BE2C (cell line): ENCODE data around the gene GALNT3.

Source experiments
- DNase-seq: peaks from one replicate; pipeline ENCODE4 v3.0.0-alpha.2; 2020
- H3K27me3 ChIP-seq: fragments of 250-450 bp; sonication (Bioruptor Pico); 2 replicates; pipeline ENCODE4 v1.5.1; 2020; ENCODE audit warnings: mild to moderate bottlenecking
- H3K36me3 ChIP-seq: fragments of 250-450 bp; sonication (Bioruptor Pico); 2 replicates; pipeline ENCODE4 v1.5.1; 2020; ENCODE audit warnings: mild to moderate bottlenecking
- H3K4me1 ChIP-seq: fragments of 250-450 bp; sonication (Bioruptor Pico); 2 replicates; pipeline ENCODE4 v1.5.1; 2020
- H3K4me3 ChIP-seq: 2 replicates; pipeline ENCODE4 v1.5.1; 2011; ENCODE audit warnings: low read depth, low read length
- H3K9me3 ChIP-seq: fragments of 250-450 bp; sonication (Bioruptor Pico); 2 replicates; pipeline ENCODE4 v1.5.1; 2020
- TF ChIP-seq, protein P1 (sequence below): IDR thresholded peaks from 2 replicates; pipeline ENCODE4 v1.5.1; 2012; ENCODE audit warnings: mild to moderate bottlenecking, low read depth, low read length

Gene GALNT3

DNA sequence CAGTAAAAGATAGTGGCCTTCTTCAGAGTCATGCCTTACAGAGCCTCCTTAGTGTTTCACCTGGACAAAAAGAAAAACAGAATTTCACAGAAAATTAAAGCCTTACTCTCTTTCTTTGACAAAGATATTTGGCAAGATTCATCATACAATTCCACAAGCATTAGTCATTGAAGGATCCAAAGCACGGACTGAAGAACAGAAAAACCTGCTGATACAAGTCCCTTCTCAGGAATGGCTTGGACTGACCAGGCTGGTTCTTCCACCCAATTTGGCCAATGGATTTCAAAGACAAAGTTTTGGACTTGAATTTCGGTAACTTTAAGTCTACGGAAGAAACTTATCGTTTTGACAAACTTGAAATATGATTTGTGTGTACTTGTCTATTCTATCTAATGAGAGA lies 39.1 kb upstream of the GALNT3 start:
- TF ChIP-seq, protein P1, sequence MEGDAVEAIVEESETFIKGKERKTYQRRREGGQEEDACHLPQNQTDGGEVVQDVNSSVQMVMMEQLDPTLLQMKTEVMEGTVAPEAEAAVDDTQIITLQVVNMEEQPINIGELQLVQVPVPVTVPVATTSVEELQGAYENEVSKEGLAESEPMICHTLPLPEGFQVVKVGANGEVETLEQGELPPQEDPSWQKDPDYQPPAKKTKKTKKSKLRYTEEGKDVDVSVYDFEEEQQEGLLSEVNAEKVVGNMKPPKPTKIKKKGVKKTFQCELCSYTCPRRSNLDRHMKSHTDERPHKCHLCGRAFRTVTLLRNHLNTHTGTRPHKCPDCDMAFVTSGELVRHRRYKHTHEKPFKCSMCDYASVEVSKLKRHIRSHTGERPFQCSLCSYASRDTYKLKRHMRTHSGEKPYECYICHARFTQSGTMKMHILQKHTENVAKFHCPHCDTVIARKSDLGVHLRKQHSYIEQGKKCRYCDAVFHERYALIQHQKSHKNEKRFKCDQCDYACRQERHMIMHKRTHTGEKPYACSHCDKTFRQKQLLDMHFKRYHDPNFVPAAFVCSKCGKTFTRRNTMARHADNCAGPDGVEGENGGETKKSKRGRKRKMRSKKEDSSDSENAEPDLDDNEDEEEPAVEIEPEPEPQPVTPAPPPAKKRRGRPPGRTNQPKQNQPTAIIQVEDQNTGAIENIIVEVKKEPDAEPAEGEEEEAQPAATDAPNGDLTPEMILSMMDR: no peak
- no peak for DNase-seq
- H3K27me3 ChIP-seq: no peaks in the 10 kb centered on the region
- H3K36me3 ChIP-seq: no peaks in the 10 kb centered on the region
- H3K4me3 ChIP-seq: no peak overlapping the region
- no peaks in the 10 kb centered on the region for H3K9me3 ChIP-seq
- no peaks in the 10 kb centered on the region for H3K4me1 ChIP-seq

DNA sequence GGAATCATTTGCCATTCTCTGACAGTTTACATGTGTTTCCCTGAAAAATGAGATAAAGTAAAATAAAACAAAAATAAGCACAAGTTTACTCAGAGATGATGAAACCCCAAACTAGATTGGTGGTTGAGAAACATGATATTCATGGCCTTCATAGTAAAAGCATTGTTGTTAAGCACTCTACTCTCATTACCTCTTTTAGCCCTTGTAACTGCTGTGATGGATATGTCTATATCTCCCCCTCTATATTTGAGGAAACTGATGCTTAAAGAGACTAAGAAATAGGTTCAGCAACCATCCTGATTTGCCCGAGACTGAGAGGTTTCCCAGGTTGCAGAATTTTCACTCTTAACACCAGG lies 33.9 kb upstream of the GALNT3 start:
- H3K4me3 ChIP-seq: no peak overlapping the region
- TF ChIP-seq, protein P1: no peak
- DNase-seq: no peak
- H3K36me3 ChIP-seq: no peaks in the 10 kb centered on the region
- H3K4me1 ChIP-seq: no peaks in the 10 kb centered on the region; the same call in 1 of the 2 replicates
- H3K27me3 ChIP-seq: no peaks in the 10 kb centered on the region
- no peaks in the 10 kb centered on the region for H3K9me3 ChIP-seq

DNA sequence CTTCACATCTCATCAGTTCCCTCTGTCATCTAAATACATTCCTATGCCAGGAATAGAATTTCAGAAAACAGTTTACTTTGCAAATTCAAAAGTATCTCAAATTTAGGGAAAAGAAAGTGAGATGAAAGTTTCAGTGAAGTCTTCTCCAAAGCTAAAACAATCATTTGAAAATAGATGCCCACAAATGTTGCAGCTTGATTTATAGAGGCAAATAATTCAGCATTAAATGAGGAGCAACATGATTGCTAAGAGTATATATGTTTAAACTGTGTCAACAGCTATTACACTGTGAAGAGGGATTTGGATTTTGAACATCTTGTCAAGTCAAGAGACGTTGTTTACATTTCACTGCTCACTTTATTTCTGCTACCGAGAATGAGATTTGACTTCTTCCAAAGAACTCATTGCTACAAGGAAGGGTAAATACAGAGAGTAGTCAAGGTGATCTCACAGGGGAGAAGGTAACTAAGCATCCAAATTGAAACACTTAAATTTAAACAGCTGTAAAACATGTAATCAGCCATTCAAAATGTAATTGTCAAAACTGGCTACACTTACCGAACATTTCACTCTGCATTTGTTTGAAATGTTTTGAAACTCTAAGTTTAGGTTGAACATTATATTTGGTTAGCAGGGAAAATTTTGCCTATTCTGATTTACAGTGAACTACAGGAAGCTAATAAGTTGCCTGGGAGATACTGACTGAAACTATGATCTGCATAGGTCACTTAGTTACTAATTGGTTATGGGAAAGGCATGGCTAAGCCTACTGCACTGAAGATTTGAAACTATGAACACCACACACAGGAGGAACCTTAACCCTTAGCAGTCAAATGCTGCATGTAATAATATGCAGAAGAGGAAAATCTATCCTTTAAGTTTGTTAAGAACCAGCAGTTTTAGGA lies 33.2 kb upstream of the GALNT3 start:
- no peaks in the 10 kb centered on the region; the same call in 1 of the 2 replicates for H3K4me1 ChIP-seq
- no peaks in the 10 kb centered on the region for H3K27me3 ChIP-seq
- DNase-seq: no peak
- TF ChIP-seq, protein P1: no peak
- H3K4me3 ChIP-seq: no peak overlapping the region
- H3K9me3 ChIP-seq: no peaks in the 10 kb centered on the region
- H3K36me3 ChIP-seq: no peaks in the 10 kb centered on the region

DNA sequence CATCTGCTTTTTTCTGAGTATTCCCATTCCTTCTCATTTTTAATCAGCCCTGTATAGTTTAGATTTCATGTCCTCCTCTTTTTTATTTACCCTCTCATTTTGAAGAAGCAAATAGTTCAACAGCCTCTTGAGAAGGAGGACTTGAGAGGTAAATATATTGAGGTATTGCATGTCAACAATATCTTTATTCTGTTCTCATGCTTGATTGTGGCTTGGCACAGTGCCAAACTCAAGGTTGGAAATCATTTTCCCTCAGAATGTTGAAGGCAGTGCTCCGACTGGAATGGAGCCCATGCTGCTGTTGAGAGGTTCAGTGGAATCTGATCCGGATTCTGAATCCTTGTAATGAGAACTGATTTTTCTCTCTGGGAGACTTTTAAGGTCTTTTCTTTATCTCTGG lies 31.0 kb upstream of the GALNT3 start:
- Histone ChIP-seq H3K27me3 (no peaks in the 10 kb centered on the region), H3K4me3 (no peak overlapping the region), H3K4me1 (peaks cover 2% of the 10 kb centered on the region; the same call in 1 of the 2 replicates), H3K36me3 (no peaks in the 10 kb centered on the region), H3K9me3 (no peaks in the 10 kb centered on the region)
- peak; percentile 12 for DNase-seq
- TF ChIP-seq, protein P1: no peak

DNA sequence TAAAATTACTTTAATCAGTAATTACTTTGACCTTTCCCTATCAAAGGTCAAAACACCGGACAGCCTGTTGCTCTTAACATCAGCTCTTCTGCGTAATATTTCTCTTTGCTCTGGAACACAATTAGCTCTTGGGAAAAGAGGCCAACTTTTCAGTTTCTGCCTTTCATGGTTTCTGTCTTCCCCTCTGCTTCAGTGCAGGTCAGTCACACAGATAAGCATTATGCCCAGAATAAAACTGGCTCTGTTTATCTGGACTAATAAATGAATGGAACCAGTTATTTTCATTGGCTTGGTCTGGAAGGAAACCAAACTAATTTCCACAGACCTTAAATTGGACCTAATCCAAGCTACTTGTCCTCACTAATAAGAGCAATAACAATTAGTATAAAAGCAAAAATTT lies 26.2 kb upstream of the GALNT3 start:
- peak; percentile 14 for DNase-seq
- Histone ChIP-seq H3K4me1 (peaks cover 2% of the 10 kb centered on the region; the same call in 1 of the 2 replicates), H3K4me3 (no peak overlapping the region), H3K27me3 (no peaks in the 10 kb centered on the region), H3K9me3 (no peaks in the 10 kb centered on the region), H3K36me3 (no peaks in the 10 kb centered on the region)
- TF ChIP-seq, protein P1: no peak

DNA sequence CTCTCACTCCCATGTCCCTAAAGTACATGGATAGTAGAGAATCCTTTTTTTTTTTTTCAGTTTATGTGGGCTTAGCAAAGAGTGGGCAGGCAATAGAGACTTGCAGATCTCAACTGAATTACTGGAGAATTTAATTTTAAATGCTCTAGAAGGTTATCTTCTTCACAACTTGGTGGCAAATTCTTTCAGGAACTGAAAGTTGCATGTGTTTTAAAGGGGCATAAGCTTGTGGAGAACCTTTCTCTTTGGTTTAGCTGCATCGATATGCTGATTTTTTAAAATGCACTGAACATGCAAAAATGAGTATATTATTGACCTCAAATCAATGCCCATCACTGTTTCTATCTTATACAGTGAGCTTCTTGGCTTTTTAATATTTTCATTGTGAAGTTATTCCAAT lies 24.9 kb upstream of the GALNT3 start:
- Histone ChIP-seq H3K4me3 (no peak overlapping the region), H3K27me3 (no peaks in the 10 kb centered on the region), H3K9me3 (no peaks in the 10 kb centered on the region), H3K4me1 (peaks cover 2% of the 10 kb centered on the region; the same call in 1 of the 2 replicates), H3K36me3 (no peaks in the 10 kb centered on the region)
- DNase-seq: no peak
- TF ChIP-seq, protein P1: no peak
